K562 (cell line): ENCODE results near the gene KLHL24. TPM values are rescaled to one million over a fixed set of nuclear protein-coding genes. Genes with fewer than 3 reads are reported as not detected.

Source experiments
- ATAC-seq: fragments of 200-7000 bp; cut with Tn5 transposase; 3 replicates; pipeline ENCODE4 v1.9.1; 2020; ENCODE audit warnings: moderate library complexity
- BruUV-seq: library from RNA; stranded (reverse); fragments of 400-500 nt; replicated peaks from 2 replicates; lab custom pipeline; 2021; lab: Mats Ljungman, UMichigan
- CTCF ChIA-PET: fragments of 300-600 bp; formaldehyde crosslinking; extraction: SDS; loops from one replicate; lab custom pipeline; 2021; ENCODE audit warnings: low intra/inter-chr PET ratio; lab: Yijun Ruan, JAX
- POLR2A ChIA-PET: fragments of 300-600, 350-650 bp; sonication (Branson Sonifier 250); formaldehyde crosslinking; extraction: SDS; loops from one replicate; lab custom pipeline; 2021; ENCODE audit warnings: antibody characterized with exemption, inconsistent platforms; lab: Yijun Ruan, JAX
- DNase-seq, 4 experiments: peaks; one replicate each; pipeline versions ENCODE4 v3.0.0 to v3.0.0-alpha.2; 2011 to 2018; ENCODE audit warnings: low spot score in 3 of 4, mixed read lengths in 3 of 4; ENCODE audit errors: extremely low read depth in 1 of 4
- FAIRE-seq: peaks from 2 replicates; lab custom pipeline; 2011; peaks lifted over from hg19 to GRCh38; lab: Jason Lieb, UNC
- H2AFZ ChIP-seq: 2 replicates; pipeline ENCODE4 v1.6.0; 2011; ENCODE audit warnings: low read depth, low read length, control low read depth, inconsistent platforms
- H3K27ac ChIP-seq: fragments of 200-600 bp; 3 replicates; pipeline ENCODE4 v1.8.0; 2011; ENCODE audit warnings: low read depth, mild to moderate bottlenecking, control low read depth, inconsistent platforms, low read length, moderate library complexity, mixed read lengths; ENCODE audit errors: extremely low read depth
- H3K27me3 ChIP-seq, 2 experiments: fragments of 300-600 bp in 1 of 2; 2 replicates in 1 of 2; 3 replicates in 1 of 2; pipeline versions ENCODE4 v1.6.0 to v1.8.0; 2011; ENCODE audit warnings: inconsistent platforms in 2 of 2, low read length in 2 of 2, mild to moderate bottlenecking in 1 of 2, mixed read lengths in 1 of 2, moderate library complexity in 1 of 2; ENCODE audit not compliant: control insufficient read depth in 2 of 2, insufficient read depth in 2 of 2
- H3K36me3 ChIP-seq: fragments of 300-600 bp; 3 replicates; pipeline ENCODE4 v1.8.0; 2011; ENCODE audit warnings: mild to moderate bottlenecking, low read length, inconsistent platforms; ENCODE audit not compliant: control insufficient read depth, insufficient read depth
- H3K4me1 ChIP-seq, 2 experiments: fragments of 200-600 bp in 1 of 2; replicated peaks in 1 of 2; 2 replicates in 1 of 2; 3 replicates in 1 of 2; pipeline versions ENCODE4 v1.5.1 to v1.8.0; 2011; ENCODE audit warnings: inconsistent platforms in 2 of 2, low read length in 2 of 2, mild to moderate bottlenecking in 1 of 2, mixed read lengths in 1 of 2, moderate library complexity in 1 of 2; ENCODE audit not compliant: control insufficient read depth in 2 of 2, insufficient read depth in 2 of 2
- H3K4me2 ChIP-seq: 2 replicates; pipeline ENCODE4 v1.6.1; 2011; ENCODE audit warnings: low read length, control low read depth, inconsistent platforms, mixed read lengths; ENCODE audit not compliant: insufficient read depth
- H3K4me3 ChIP-seq: fragments of 200-600 bp; sonication (generic), shearing (Covaris generic); 2 replicates; pipeline ENCODE4 v1.5.1; 2016; ENCODE audit warnings: control low read depth, inconsistent platforms
- H3K79me2 ChIP-seq: fragments of 200-600 bp; 3 replicates; pipeline ENCODE4 v1.8.0; 2011; ENCODE audit warnings: low read length, inconsistent platforms; ENCODE audit not compliant: control insufficient read depth, insufficient read depth
- H3K9ac ChIP-seq, 2 experiments: 2 replicates each; pipeline versions ENCODE4 v1.6.0 to v1.6.1; 2011; ENCODE audit warnings: low read depth in 2 of 2, low read length in 2 of 2, control low read depth in 1 of 2, inconsistent platforms in 1 of 2, mild to moderate bottlenecking in 1 of 2, mixed read lengths in 1 of 2; ENCODE audit not compliant: insufficient read depth in 1 of 2
- H3K9me1 ChIP-seq: one replicate; pipeline ENCODE4 v1.6.0; 2011; ENCODE audit warnings: inconsistent platforms, mild to moderate bottlenecking, low read length, moderate library complexity; ENCODE audit not compliant: control insufficient read depth, insufficient read depth
- H3K9me3 ChIP-seq: replicated peaks from 2 replicates; pipeline ENCODE4 v1.5.1; 2011; ENCODE audit warnings: low read depth, low read length, inconsistent platforms; ENCODE audit not compliant: control insufficient read depth, insufficient read depth
- H4K20me1 ChIP-seq: replicated peaks from 2 replicates; pipeline ENCODE4 v1.6.1; 2011; ENCODE audit warnings: low read length, inconsistent platforms, mixed read lengths; ENCODE audit not compliant: control insufficient read depth, insufficient read depth
- C11orf30 ChIP-seq: fragments of 450-650 bp; IDR thresholded peaks from 2 replicates; pipeline ENCODE4 v1.6.1; 2016; ENCODE audit warnings: low read depth, mild to moderate bottlenecking
- ILK ChIP-seq: fragments of 450-650 bp; IDR thresholded peaks from 2 replicates; pipeline ENCODE4 v1.6.1; 2016; ENCODE audit warnings: missing genetic modification characterization, low read depth, mild to moderate bottlenecking, missing compliant biosample characterization, moderate library complexity, borderline replicate concordance
- MEIS2 ChIP-seq: fragments of 450-650 bp; IDR thresholded peaks from 2 replicates; pipeline ENCODE4 v1.6.1; 2014; ENCODE audit warnings: mild to moderate bottlenecking; ENCODE audit not compliant: partially characterized antibody
- OTX1 ChIP-seq: fragments of 450-650 bp; formaldehyde crosslinking; IDR thresholded peaks from 2 replicates; pipeline ENCODE4 v1.4.0; 2022; ENCODE audit warnings: mild to moderate bottlenecking
- SNIP1 ChIP-seq: fragments of 450-650 bp; IDR thresholded peaks from 2 replicates; pipeline ENCODE4 v1.7.1; 2017; ENCODE audit warnings: low read depth, mild to moderate bottlenecking
- SREBF1 ChIP-seq: fragments of 150-350 bp; IDR thresholded peaks from 2 replicates; pipeline ENCODE4 v1.6.1; 2014; ENCODE audit warnings: antibody characterized with exemption, low read depth, low read length, borderline replicate concordance
- SRSF7 ChIP-seq: fragments of 200-400 bp; formaldehyde crosslinking; optimal IDR thresholded peaks from 2 replicates; pipeline ENCODE3; 2017; ENCODE audit warnings: mild to moderate bottlenecking, low read depth, low read length
- STAT5B ChIP-seq: fragments of 250-450 bp; sonication (Bioruptor Pico); IDR thresholded peaks from 2 replicates; pipeline ENCODE4 v1.8.0; 2021; ENCODE audit warnings: mild to moderate bottlenecking, inconsistent platforms
- ZBTB43 ChIP-seq: sonication (generic); formaldehyde crosslinking; IDR thresholded peaks from 2 replicates; pipeline ENCODE4 v1.8.0; 2023; ENCODE audit warnings: mild to moderate bottlenecking, missing genetic modification reagents
- ZC3H4 ChIP-seq: sonication (generic); formaldehyde crosslinking; IDR thresholded peaks from 2 replicates; pipeline ENCODE4 v1.9.0; 2021; ENCODE audit warnings: missing genetic modification reagents, borderline replicate concordance
- ZNF311 ChIP-seq: fragments of 250-450 bp; sonication (Bioruptor Pico); IDR thresholded peaks from 2 replicates; pipeline ENCODE4 v1.4.0; 2020; ENCODE audit warnings: mild to moderate bottlenecking, moderate library complexity
- ZNF518B ChIP-seq: fragments of 250-450 bp; sonication (Bioruptor Pico); IDR thresholded peaks from 2 replicates; pipeline ENCODE4 v1.5.0; 2021; ENCODE audit warnings: mild to moderate bottlenecking, moderate library complexity
- WGBS: fragments of 100-300 bp; shearing (Covaris generic); methylation state at CpG from one replicate; pipeline ENCODE4 v1.1.6; 2016; ENCODE audit warnings: low coverage, mixed read lengths; ENCODE audit not compliant: insufficient coverage; ENCODE audit errors: missing lambda C conversion rate; 5-methylcytosine and 5-hydroxymethylcytosine counted together
- in situ Hi-C: fragments of 300-500 bp; cut with MboI; formaldehyde crosslinking; loops from 4 replicates; pipeline ENCODE4 v1.15.0; 2018; ENCODE audit warnings: inconsistent platforms, mixed read lengths
- intact Hi-C: fragments of 100-400 bp; cut with micrococcal nuclease; formaldehyde crosslinking; loops from 2 replicates; pipeline ENCODE4 v1.14.2; 2022
- polyA plus RNA-seq, 8 experiments: library from polyadenylated mRNA; depleted of rRNA in 4 of 8; stranded (reverse) in 5 of 8; unstranded in 3 of 8; fragments of >200 nt; fragmentation: Nextera tagmentation in 2 of 8; fragmentation: Illumina TruSeq in 1 of 8; extraction: Ambion mirVana in 2 of 8; extraction: Trizol in 1 of 8; gene quantifications; 2 replicates each; pipeline versions ENCODE4 v1.2.1 to v1.2.3, GENCODE V29; 2011 to 2014; ENCODE audit warnings: inconsistent platforms in 1 of 8, missing spikeins in 1 of 8
- total RNA-seq, 7 experiments: library from RNA; depleted of rRNA in 6 of 7; stranded (reverse); fragments of >200 nt in 6 of 7; fragmentation: Illumina TruSeq in 2 of 7; extraction: Trizol in 2 of 7; gene quantifications; 2 replicates each; pipeline versions ENCODE4 v1.2.1 to v1.2.3, GENCODE V29; 2011 to 2021; ENCODE audit warnings: low replicate concordance in 1 of 7
- TF ChIP-seq, protein P1 (sequence below): sonication (generic); formaldehyde crosslinking; IDR thresholded peaks from 2 replicates; pipeline ENCODE4 v1.9.0; 2022; ENCODE audit warnings: mild to moderate bottlenecking, missing genetic modification reagents

The KLHL24 gene
- total and polyA plus RNA-seq, 9 of the 15 experiments (the other 6 are each of a cell fraction or from before 2014, with no cell fraction given): 3.3 to 21.2 (median 14.2) TPM

DNA sequence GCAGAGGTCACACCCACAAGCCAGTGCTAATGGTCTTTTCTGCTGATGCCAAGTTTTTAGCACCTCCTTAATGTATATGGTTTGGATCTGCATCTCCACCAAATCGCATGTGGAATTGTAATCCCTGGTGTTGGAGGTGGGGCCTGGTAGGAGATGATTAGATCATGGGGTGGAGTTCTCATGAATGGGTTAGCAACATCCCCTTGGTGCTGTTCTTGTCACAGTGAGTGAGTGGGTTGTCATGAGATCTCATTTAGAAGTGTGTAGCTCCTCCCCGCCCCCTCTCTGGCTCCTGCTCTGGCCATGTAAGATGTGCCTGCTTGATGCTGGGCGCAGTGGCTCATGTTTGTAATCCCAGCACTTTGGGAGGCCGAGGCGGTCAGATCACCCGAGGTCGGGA lies 42.6 kb upstream of the KLHL24 start (continued):
- no peak for TF ChIP-seq ZBTB43
- no peak for TF ChIP-seq SNIP1
- TF ChIP-seq, protein P1, sequence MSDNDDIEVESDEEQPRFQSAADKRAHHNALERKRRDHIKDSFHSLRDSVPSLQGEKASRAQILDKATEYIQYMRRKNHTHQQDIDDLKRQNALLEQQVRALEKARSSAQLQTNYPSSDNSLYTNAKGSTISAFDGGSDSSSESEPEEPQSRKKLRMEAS (CRISPR knock-in tag): no peak
- TF ChIP-seq MEIS2: peak; percentile 8
- peak; percentile 36; the same call in 1 of the 2 replicates for TF ChIP-seq C11orf30
- no peak for TF ChIP-seq ZNF518B (CRISPR knock-in tag)

GRCh38 chr3:183594636-183595035 lies 40.8 kb upstream of the KLHL24 start:
- DNase-seq: no peak
- in situ Hi-C loops (no loop called here), intact Hi-C loops (no loop called here)
- no peak for ATAC-seq
- Histone ChIP-seq H3K27ac (no peak overlapping the region), H2AFZ (no peak overlapping the region), H3K4me3 (no peak overlapping the region), H3K4me1 (no peaks in the 10 kb centered on the region), H3K79me2 (no peaks in the 10 kb centered on the region), H3K4me2 (no peak overlapping the region), H4K20me1 (no peaks in the 10 kb centered on the region), H3K36me3 (no peaks in the 10 kb centered on the region), H3K27me3 (no peaks in the 10 kb centered on the region), H3K9me1 (no peaks in the 10 kb centered on the region), H3K9ac (no peak overlapping the region), H3K9me3 (no peaks in the 10 kb centered on the region)
- ChIA-PET CTCF (no interaction called here), POLR2A (interaction anchor here (0.7 to 1.8 kb wide), 3 partner anchors 42 to 253 kb away, joined by 3 to 5 read pairs (median 3); no protein-coding TSS in a partner anchor)
- 56% methylated on average over 2 of the region's 2 CpGs for WGBS
- no TSS peak for BruUV-seq
- no peak for FAIRE-seq
- TF ChIP-seq ZC3H4 (CRISPR knock-in tag): no peak
- TF ChIP-seq OTX1 (CRISPR knock-in tag): no peak
- no peak for TF ChIP-seq ILK (tag)
- no peak for TF ChIP-seq ZNF518B (CRISPR knock-in tag)
- TF ChIP-seq SRSF7: no peak
- TF ChIP-seq ZNF311 (CRISPR knock-in tag): no peak
- no peak for TF ChIP-seq STAT5B (CRISPR knock-in tag)
- no peak for TF ChIP-seq SREBF1
